DOHH2 (cell line): ENCODE measurements around the gene TMEM183A.

Experiments
- H3F3A ChIP-seq: fragments of 200-600 bp; sonication (generic), shearing (Covaris generic); 2 replicates; pipeline ENCODE4 v1.6.0; 2016; ENCODE audit warnings: antibody characterized with exemption, mild to moderate bottlenecking; ENCODE audit not compliant: control insufficient read depth, insufficient read depth
- H3K27ac ChIP-seq: fragments of 200-600 bp; sonication (generic); 2 replicates; pipeline ENCODE4 v1.5.1; 2014; ENCODE audit warnings: low read depth, mild to moderate bottlenecking, low read length, moderate library complexity
- H3K27me3 ChIP-seq: fragments of 200-600 bp; sonication (generic); 2 replicates; pipeline ENCODE4 v1.6.1; 2014; ENCODE audit warnings: mild to moderate bottlenecking, low read length, mixed read lengths; ENCODE audit not compliant: control insufficient read depth
- H3K36me3 ChIP-seq: fragments of 200-600 bp; sonication (generic); 2 replicates; pipeline ENCODE4 v1.6.1; 2014; ENCODE audit warnings: mild to moderate bottlenecking, low read length, moderate library complexity, mixed read lengths; ENCODE audit not compliant: control insufficient read depth
- H3K4me1 ChIP-seq: fragments of 200-600 bp; sonication (generic); 2 replicates; pipeline ENCODE4 v1.6.1; 2014; ENCODE audit warnings: mild to moderate bottlenecking, low read length, mixed read lengths; ENCODE audit not compliant: control insufficient read depth
- H3K4me2 ChIP-seq: fragments of 200-600 bp; sonication (generic); 2 replicates; pipeline ENCODE4 v1.6.0; 2014; ENCODE audit warnings: mild to moderate bottlenecking, low read length, moderate library complexity
- H3K4me3 ChIP-seq: fragments of 200-600 bp; sonication (generic); 2 replicates; pipeline ENCODE4 v1.5.1; 2014; ENCODE audit warnings: mild to moderate bottlenecking, low read length, mixed read lengths
- H3K79me2 ChIP-seq: fragments of 200-600 bp; sonication (generic); 2 replicates; pipeline ENCODE4 v1.6.1; 2014; ENCODE audit warnings: mild to moderate bottlenecking, low read length, mixed read lengths; ENCODE audit not compliant: control insufficient read depth
- H3K9me2 ChIP-seq: fragments of 200-600 bp; sonication (generic); replicated peaks from 2 replicates; pipeline ENCODE4 v1.6.1; 2014; ENCODE audit warnings: mild to moderate bottlenecking, low read length, mixed read lengths; ENCODE audit not compliant: control insufficient read depth
- H3K9me3 ChIP-seq: fragments of 200-600 bp; sonication (generic); 2 replicates; pipeline ENCODE4 v1.6.1; 2014; ENCODE audit warnings: antibody characterized with exemption, low read length, mixed read lengths; ENCODE audit not compliant: control insufficient read depth, insufficient read depth
- H4K20me1 ChIP-seq: fragments of 200-600 bp; sonication (generic); 2 replicates; pipeline ENCODE4 v1.6.0; 2014; ENCODE audit warnings: low read depth, mild to moderate bottlenecking, antibody characterized with exemption, low read length, moderate library complexity; ENCODE audit not compliant: control insufficient read depth, insufficient read depth
- CTCF ChIP-seq: fragments of 200-600 bp; sonication (generic); IDR thresholded peaks from one replicate; pipeline ENCODE4 v1.5.1; 2014; ENCODE audit warnings: antibody characterized with exemption, mild to moderate bottlenecking, low read depth, low read length; ENCODE audit not compliant: poor library complexity, severe bottlenecking
- EZH2phosphoT487 ChIP-seq: fragments of 200-600 bp; sonication (generic); IDR thresholded peaks from 2 replicates; pipeline ENCODE4 v1.6.1; 2017; ENCODE audit warnings: borderline replicate concordance, mild to moderate bottlenecking, antibody characterized with exemption, low read length, moderate library complexity, mixed read lengths

TMEM183A gene

DNA sequence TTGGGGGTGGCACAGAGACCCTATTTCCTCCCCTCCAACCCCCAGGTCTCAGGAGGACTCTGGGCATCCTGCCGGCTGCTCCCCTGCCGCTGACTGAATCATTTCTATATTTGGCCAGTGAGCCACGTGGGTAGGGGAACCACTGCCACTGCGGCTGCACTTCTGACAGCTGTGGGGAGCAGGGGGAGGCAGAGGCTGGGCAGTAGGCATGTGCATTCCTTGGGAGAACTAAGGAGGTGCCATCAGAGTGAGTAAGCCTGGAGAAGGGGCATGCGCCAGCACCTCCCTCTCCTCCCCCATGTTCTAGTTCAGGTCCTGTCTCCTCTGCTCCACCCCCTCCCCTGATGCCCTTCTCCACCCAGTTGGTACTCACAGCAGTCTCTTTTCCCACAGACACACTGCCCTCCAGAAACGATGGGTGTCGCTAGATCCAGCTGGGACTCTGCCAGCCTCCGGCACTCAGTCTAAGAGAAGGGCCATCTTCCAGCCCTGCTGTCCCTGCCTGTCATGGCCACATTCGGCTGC is 31.1 kb downstream of the TMEM183A start:
- H3K9me3 ChIP-seq = no peaks in the 10 kb centered on the region
- no peaks in the 10 kb centered on the region for H3K4me1 ChIP-seq
- H3K79me2 ChIP-seq = no peaks in the 10 kb centered on the region
- no peaks in the 10 kb centered on the region for H3K9me2 ChIP-seq
- H3F3A ChIP-seq = no peaks in the 10 kb centered on the region
- no peak overlapping the region for H3K27ac ChIP-seq
- no peak overlapping the region for H3K4me2 ChIP-seq
- no peaks in the 10 kb centered on the region for H4K20me1 ChIP-seq
- no peak for TF ChIP-seq EZH2phosphoT487
- no peak for TF ChIP-seq CTCF
- H3K27me3 ChIP-seq = peaks cover 7% of the 10 kb centered on the region; the same call in 1 of the 2 replicates
- no peak overlapping the region for H3K4me3 ChIP-seq
- H3K36me3 ChIP-seq = no peaks in the 10 kb centered on the region

DNA sequence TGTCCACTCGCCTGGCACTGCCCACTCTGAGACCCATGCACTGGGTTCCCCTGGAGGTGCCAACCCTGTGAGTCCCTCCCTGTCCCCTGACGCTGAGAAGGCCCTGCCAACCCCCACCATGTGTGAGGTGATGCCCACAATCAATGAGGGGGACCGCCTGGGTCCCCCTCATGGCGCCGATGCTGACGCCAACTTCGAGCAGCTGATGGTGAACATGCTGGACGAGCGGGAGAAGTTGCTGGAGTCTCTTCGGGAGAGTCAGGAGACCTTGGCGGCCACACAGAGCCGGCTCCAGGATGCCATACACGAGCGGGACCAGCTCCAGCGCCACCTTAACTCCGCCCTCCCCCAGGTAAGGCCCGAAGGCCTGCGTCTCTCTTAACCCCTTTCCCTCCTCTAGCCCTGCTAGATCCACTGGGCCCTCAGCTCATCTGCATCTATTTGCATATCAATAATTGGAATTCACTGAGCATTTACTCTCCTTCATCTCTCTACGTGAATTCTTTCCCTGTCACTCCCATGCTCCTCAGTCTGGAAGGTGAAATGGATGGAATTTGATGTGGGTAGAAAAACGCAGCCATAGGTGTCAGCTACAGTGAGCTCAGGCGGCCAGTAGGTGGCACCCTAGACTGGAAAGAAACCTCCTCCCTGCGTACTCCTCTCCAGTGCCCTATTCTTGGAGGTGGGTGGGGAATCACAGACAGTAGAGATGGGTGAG is 31.9 kb downstream of the TMEM183A start:
- H3K9me2 ChIP-seq = no peaks in the 10 kb centered on the region
- H3K27ac ChIP-seq = no peak overlapping the region
- H3K79me2 ChIP-seq = no peaks in the 10 kb centered on the region
- H3K4me1 ChIP-seq = no peaks in the 10 kb centered on the region
- no peaks in the 10 kb centered on the region for H3F3A ChIP-seq
- no peaks in the 10 kb centered on the region for H3K36me3 ChIP-seq
- H3K4me3 ChIP-seq = no peak overlapping the region
- H3K27me3 ChIP-seq = peaks cover 7% of the 10 kb centered on the region; the same call in 1 of the 2 replicates
- H4K20me1 ChIP-seq = no peaks in the 10 kb centered on the region
- H3K9me3 ChIP-seq = no peaks in the 10 kb centered on the region
- TF ChIP-seq CTCF (peak; percentile 96), EZH2phosphoT487 (no peak)
- H3K4me2 ChIP-seq = no peak overlapping the region

DNA sequence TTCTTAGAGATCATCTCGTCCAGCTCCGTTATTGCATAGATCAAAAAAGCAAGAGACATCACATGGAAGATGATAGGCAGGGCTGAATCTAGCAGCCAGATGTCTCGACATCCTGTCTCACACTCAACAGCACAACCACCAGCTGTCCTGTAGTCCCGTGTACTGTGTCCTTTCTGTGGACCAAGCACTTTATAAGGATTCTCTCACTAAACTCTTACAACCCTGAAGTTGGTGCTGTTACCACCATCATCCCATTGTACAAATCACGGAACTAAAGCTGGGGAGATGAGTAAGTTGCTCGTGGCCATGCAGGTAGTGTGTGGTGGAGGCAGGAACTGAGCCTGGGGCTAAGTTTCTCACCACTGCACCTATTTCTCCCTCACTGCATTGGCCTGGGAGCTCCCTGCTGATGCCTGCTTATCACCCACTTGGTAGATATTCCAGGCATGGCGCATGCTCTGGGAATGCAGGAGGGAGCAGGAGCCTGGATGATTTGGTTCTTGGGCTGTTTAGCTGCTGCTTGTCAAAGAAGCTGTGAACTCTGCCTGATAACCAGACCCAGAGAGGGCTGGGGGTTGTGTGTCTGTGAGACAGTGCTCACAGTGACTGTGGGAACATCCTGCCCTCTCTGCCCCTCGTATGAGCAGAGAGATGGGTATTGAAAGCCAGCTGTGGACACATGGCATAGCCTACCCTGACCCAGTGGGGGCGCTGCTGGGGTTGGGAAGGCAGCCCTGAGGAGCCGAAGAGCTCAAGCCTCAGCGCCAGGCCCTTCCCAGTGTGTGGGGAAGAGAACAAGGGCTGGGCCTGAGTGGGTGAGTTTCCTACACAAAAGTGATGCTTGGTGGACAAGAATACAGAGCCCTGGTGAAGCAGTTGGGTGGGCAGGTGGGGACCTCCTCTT is 32.7 kb downstream of the TMEM183A start:
- Histone ChIP-seq H4K20me1 (no peaks in the 10 kb centered on the region), H3K79me2 (no peaks in the 10 kb centered on the region), H3F3A (no peaks in the 10 kb centered on the region), H3K27ac (no peak overlapping the region), H3K27me3 (peaks cover 7% of the 10 kb centered on the region; the same call in 1 of the 2 replicates), H3K36me3 (no peaks in the 10 kb centered on the region), H3K4me1 (no peaks in the 10 kb centered on the region), H3K9me2 (no peaks in the 10 kb centered on the region), H3K9me3 (no peaks in the 10 kb centered on the region), H3K4me3 (no peak overlapping the region), H3K4me2 (no peak overlapping the region)
- TF ChIP-seq CTCF (peak; percentile 52), EZH2phosphoT487 (no peak)
